HG03558 (cell line): ENCODE measurements around the gene CPLANE1.
"Not testable (repeated sequence)": the region's sequence is repeated elsewhere in the genome, so short reads cannot be mapped to it uniquely, and the experiment has no call there.

Experiments used
- ATAC-seq: cut with Tn5 transposase; IDR thresholded peaks from one replicate; pipeline ENCODE4 v1.9.1; 2021; ENCODE audit warnings: moderate number of reproducible peaks; ENCODE audit not compliant: unreplicated experiment; ENCODE audit errors: extremely low read depth

Gene CPLANE1

DNA sequence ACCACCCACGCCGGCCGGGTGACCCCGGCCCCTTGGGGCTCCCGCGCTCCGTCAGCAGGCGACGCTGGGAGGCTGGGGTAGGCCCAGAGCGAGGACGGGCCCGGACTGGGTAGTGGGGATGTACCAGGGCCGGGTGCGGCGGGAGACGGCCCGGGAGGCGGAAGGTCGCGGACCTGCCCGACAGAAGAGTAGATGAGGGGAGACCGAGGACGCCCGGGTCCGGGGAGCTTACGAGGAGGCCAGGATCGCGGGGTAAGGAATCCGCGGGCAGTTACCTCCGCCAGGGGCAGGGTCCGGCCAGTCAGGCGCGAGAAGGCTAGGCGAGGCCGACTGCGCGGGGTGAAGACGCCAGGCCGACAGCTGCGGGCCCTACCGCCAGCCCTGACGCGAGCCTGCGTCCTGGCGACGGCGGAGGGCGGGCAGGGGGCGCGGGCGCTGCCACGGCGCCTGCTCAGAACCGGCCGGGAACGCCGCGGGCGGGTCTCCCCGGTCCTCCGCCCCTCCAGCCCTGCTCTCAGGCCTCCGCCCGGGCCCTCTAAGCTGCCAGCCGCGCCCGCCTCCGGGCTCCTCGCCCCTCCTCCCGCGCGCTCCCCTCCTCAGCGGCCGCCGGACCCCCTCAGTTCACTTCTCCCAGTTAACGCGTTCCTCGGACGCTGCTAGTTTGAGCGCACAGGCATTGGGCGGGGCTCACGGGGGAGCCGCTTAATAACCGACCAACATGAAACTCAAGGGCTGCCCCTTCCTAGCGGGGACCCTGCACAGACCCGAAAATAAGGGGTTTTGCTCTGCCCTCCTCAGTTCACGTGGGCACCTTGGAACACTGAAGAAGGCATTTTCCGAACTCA is at the start of gene CPLANE1:
CPLANE1 (minus strand) TSS at position 407 of the 845 bp plus-strand sequence. CDS start 1,678 bp downstream, outside the sequence.
- ATAC-seq: peak; percentile 52

DNA sequence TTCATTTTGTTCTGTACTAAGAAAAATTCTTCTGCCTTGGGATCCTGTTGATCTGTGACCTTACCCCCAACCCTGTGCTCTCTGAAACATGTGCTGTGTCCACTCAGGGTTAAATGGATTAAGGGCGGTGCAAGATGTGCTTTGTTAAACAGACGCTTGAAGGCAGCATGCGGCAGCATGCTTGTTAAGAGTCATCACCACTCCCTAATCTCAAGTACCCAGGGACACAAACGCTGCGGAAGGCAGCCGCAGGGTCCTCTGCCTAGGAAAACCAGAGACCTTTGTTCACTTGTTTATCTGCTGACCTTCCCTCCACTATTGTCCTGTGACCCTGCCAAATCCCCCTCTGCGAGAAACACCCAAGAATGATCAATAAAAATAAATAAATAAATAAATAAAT is 47.1 kb upstream of the CPLANE1 start:
- ATAC-seq: not testable (repeated sequence)

DNA sequence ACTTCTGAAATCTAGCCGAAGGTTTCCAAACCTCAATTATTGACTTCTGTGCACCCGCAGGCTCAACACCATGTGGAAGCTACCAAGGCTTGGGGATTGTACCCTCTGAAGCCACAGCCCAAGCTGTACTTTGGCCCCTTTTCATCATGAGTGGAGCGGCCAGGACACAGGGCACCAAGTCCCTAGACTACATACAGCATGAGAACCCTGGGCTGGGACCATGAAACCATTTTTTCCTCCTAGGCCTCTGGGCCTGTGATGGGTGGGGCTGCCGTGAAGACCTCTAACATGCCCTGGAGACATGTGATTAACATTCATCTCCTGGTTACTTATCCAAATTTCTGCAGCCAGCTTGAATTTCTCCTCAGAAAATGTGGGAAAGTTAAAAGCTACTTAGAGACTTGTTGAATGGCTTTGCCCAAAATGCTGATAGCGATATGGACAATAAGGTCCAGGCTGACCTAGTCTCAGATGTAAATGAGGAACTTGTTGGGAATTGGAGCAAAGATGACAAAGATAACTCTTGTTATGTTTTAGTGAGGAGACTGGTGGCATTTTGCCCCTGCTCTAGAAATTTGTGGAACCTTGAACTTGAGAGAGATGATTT is 34.1 kb upstream of the CPLANE1 start:
- ATAC-seq: no peak

GRCh38 chr5:37275511-37275910 is 26.3 kb upstream of the CPLANE1 start:
- ATAC-seq: no peak

DNA sequence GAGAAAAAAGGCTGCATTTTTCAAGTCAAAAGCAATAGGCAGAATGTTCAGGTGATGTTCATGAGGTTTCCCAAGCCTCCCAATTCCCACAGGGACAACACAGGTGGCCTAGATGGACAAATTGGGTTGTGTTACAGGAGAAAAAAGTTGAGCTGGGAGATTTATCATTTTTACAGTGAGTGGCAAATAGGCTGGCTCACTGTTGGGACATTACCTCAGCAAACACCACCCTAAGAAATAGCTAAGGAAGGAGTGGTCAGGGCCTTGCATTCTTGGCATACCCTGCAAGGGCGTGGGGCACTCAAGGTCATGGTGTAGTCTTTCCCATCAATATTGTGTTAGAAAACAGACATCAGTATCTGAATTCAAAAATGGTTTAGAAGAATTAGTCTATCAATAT is 23.3 kb upstream of the CPLANE1 start:
- no peak for ATAC-seq

- not testable (repeated sequence) for ATAC-seq
Measured at GRCh38 chr5:37268100-37268499, 18.9 kb upstream of the CPLANE1 start.

DNA sequence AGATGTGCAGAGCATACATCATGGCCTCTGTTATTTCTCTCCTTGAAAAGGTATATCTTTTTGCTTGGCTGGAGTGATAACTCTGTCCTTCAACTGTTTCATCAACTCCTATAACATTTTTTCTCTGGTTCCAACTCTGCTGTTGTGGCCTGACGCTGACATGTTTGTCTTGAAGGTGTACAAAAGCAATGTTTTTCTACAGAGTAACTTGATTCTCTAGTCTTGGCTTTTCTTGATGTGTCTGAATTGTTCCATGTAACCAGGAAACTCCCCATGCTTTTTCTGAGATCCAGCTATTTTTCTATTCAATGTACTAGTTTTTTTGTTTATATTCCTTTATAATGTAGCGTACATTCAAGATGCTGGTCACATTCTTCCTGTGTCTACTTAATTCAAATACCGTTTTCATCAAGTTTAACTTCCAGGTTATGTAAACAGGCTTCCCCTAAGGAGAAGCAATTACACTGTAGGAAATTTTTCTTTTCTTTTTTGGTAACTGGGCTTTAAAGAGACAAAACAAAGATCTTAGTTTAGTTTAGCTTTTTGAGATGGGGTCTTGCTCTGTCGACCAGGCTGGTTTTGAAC is 6.7 kb upstream of the CPLANE1 start:
- ATAC-seq: no peak

DNA sequence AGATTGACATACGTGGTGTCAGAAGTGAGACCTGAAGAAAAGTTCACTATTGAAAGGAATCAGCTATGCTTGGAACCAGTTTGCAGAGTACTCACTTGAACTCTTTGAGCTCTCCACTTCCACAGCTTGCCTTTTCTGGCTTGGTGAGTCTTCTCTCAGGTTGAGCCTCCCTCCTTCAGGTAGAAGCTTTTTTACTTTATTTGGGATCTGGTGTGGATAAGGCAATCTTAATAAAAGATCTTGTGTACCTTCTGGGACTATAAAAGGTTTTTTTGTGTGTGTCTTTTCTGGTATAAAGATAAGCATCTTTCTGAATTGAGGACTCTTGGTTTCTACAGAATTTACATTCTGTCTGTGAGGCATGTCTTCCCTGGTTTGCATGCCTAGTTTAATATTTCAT is 5.4 kb upstream of the CPLANE1 start:
- no peak for ATAC-seq

DNA sequence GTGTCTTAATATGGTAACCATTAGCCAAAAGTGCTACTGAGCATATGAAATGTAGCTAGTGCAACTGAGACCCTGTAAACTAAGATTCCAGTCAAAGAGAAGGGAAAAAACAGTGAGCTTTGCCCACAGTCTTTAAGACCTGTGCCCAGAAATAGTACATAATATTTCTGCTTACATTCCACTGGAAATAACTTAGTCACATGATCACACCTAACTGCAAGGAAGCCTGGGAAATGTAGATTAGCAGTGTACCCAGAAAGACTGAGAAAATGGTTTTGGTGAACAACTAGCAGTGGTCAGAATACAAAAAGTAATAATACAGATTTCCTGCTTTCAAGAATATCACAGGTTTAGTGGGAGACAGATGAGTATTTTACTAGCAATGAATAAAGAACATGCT is 2.5 kb upstream of the CPLANE1 start:
- ATAC-seq: no peak

DNA sequence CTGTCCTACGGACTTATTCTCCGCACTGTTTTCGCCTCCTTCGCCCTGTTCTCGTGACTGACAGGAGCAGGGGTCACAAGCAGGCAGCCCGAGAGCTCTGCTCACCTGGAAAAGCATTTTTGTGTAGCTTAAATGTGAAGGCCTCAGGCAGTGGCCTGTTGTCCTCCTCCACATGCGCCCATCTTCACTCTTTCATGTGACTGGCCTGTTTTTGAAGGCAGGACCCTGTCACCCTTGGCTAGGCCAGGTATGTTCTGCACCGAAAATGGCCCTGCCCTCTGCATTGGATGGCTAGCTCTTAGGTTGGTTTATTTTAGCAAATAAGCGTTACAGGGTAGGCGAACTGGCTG is 614 bp upstream of the CPLANE1 start:
- ATAC-seq: no peak

DNA sequence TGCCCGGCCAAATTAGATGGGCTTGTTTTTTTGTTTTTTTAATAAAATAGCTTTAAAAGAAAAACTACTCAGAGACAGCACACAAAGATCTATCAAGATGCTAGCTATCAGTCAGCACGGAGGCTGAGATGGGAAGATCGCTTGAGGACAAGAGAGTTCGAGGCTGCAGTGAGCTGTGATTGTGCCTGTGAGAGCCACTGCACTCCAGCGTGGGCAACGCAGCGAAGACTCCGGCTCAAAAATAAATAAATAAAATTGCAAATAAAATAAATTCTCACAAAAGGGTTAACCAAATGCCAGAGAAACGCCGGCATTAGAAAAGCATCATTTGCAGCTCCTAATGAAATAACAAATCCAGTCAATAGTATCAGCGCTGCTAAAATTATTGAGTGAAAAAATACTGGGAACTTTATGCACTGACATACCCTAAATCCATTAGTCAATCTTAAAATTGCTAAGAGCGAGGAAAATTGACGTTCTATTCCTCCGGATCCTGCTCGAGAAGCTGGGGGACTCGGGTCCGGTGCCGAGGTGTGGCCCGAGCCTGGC is 681 bp downstream of the CPLANE1 start:
- no peak for ATAC-seq

DNA sequence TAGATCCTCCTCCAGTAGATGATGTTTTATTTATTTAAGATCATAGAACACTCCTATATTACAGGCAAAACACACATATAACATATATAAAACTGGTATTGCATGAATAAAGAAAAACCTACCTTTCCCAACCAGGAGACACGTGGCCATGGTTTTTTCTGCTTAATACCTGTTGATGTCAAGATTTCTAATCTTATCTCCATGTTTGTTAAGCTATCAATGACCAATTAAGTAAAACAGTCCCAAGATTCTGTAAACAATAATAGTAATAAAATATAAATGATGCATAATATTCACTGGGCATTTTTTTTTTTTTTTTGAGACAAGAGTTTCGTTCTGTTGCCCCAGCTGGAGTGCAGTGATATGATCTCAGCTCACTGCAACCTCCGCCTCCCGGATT is 1.7 kb downstream of the CPLANE1 start:
- ATAC-seq: no peak

GRCh38 chr5:37247036-37247435 is 2.1 kb downstream of the CPLANE1 start:
- ATAC-seq: no peak

DNA sequence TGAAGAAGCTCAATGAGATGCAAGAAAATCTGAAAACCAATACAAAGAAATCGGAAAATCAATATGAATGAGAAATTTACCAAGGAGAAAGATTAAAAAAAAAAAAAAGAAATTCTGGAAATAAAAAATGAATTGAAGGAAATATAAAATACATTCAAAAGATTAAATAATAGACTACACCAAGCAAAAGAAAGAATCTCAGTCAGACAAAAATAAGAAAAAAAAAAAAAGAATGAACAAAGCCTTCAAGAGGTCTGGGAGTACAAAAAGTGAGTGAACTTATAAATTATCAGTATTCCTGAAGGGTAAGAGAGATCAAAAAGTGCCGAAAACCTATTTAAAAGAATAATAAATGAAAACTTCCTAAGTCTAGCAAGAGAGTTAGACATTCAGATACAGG is 14.9 kb downstream of the CPLANE1 start:
- ATAC-seq: no peak

DNA sequence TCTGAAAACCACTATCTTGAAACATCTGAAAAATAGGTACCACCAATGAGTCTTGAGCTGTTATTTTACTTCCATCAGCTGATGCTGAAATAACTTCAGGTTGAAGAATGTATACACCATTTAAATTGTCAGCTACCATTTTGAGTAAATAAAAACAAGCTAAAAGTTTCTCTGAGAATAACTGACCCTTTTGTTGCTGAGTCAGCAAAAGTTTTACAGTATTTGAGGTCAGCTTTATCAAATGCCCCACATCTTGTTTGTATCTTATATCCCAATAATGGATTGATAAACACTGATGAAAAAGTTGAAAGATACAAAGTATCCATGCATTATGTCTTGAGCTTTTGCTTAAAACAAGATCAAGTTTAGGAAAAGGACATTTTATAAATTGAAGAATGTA is 22.8 kb downstream of the CPLANE1 start:
- no peak for ATAC-seq

GRCh38 chr5:37222181-37222580 is 27.0 kb downstream of the CPLANE1 start:
- no peak for ATAC-seq

GRCh38 chr5:37220426-37220825 is 28.8 kb downstream of the CPLANE1 start:
- not testable (repeated sequence) for ATAC-seq

DNA sequence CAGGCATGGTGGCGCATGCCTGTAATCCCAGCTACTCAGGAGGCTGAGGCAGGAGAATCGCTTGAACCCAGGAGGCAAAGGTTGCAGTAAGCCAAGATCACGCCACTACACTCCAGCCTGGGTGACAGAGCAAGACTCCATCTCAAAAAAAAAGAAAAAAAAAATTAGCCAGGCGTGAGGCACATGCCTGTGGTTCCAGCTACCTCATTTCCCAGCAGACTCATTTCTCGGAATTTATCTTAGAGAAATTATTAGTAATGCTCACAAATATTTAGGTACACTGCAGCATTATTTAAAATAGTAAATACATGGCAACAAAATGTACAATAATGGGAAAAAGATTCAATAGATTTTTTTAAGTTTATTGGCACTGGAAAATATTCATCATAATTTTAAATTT is 29.8 kb downstream of the CPLANE1 start:
- ATAC-seq: not testable (repeated sequence)

DNA sequence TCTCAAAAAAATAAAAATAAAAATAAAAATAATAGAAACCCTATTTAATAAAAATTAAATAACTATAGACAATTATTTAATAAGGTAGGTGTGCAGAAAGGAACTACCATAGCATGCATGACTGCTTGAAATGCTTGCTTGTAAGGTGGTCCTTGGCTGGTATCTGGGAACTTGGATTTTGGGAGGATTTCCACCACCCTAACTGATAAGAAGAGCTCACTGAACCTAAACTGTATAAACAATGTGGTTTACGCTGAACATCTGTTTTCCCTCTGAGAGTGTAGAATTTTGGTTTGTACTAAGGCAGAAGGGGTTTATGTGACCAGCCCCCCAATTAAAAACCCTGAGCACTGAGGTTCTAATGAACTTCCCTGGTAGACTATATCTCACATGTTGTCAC is 31.2 kb downstream of the CPLANE1 start:
- ATAC-seq: no peak

GRCh38 chr5:37214550-37214949 is 34.6 kb downstream of the CPLANE1 start:
- ATAC-seq: no peak

DNA sequence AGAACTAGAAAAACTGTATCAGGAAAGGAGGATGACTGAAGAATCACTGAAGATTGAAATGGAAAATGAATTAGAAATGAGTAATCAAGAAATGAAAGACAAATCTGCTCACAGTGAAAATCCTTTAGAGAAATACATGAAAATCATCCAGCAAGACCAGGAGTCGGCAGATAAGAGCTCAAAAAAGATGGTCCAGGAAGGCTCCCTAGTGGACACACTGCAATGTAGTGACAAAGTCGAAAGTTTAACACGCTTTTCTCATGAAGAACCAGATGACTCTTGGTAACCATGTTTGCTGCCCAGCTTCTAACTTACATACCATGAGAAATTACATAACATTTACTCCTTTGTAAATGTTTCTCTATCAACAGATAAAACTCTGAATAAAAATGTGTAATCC is 37.1 kb downstream of the CPLANE1 start:
- ATAC-seq: no peak
